Measurements from ENCODE around the gene CD79B. TPM values are rescaled to one million over a fixed set of nuclear protein-coding genes. Genes with fewer than 3 reads are reported as not detected.

Gene CD79B
- total RNA-seq, 1 donor from 2014 or later = not detected

DNA sequence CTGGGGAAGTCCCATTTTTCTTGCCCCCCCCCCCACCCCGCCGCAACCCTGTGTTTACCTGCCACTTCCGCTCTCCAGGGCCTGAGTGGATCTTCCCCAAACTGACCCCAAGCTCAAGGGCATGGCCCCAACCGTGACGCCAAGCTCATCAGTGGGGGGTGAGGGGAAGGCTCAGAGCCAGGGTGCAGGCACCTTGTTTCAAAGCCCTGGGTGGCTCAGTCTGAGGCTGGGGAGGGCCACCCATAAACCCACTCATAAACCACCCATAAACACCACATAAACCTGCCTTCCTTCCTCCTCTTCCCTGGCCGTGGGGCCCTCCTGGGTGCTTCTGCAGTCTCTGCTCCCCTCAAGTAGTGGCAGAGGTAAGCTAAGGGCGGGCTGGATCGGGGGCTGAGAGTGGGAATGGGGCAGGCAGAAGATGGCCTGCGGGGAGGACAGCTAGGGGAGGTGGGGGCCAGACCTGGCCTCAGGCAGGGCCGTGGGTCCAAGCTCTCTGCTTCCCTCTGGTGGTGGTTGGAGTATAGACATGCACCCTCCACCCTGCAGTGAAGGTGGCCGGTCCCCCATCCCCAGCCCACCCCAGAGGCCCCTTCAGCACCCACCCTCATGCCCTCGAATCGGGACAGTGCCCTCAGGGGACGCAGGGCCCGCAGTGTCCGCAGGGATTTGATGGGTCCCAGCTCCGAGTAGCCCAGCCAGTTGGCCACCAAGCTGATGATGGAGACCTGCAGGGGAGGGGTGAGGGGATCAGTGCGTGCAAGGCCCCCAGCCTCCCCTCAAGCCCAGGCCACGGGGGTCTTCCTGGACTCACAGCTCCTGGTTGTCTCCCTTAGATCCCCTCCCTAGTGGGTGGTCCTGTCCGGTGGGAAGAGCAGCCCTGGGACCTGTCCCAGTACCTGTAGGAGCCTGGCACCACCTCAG, 14.6 kb upstream of the CD79B start:
- Histone ChIP-seq H3K27ac (no peak overlapping the region), H3K27me3 (no peaks in the 10 kb centered on the region), H3K4me1 (no peaks in the 10 kb centered on the region), H3K4me3 (no peak overlapping the region), H3K4me2 (no peak overlapping the region), H3K9me3 (ENCODE audit: low read depth) (no peaks in the 10 kb centered on the region), H3K9ac (no peak overlapping the region), H3F3A (ENCODE audit: low read depth) (no peaks in the 10 kb centered on the region), H3K36me3 (no peaks in the 10 kb centered on the region), H3K79me2 (ENCODE audit: low read depth) (no peaks in the 10 kb centered on the region), H2AFZ (replicated peaks) (peak overlapping the region; percentile 81), H4K20me1 (ENCODE audit: low read depth) (no peaks in the 10 kb centered on the region)
- Mint-ChIP-seq H3K27ac (no peak overlapping the region), H3K9me3 (no peaks in the 10 kb centered on the region), H3K4me1 (peaks cover 12% of the 10 kb centered on the region), H3K36me3 (no peaks in the 10 kb centered on the region), H3K4me3 (no peak overlapping the region), H3K27me3 (ENCODE audit: insufficient read depth, low read depth) (peaks cover 3% of the 10 kb centered on the region)
- peak; percentile 78 for DNase-seq (ENCODE audit: low spot score)
- no peak for TF ChIP-seq EZH2phosphoT487 (IDR thresholded peaks at IDR 0.05)
- TF ChIP-seq, protein P1, sequence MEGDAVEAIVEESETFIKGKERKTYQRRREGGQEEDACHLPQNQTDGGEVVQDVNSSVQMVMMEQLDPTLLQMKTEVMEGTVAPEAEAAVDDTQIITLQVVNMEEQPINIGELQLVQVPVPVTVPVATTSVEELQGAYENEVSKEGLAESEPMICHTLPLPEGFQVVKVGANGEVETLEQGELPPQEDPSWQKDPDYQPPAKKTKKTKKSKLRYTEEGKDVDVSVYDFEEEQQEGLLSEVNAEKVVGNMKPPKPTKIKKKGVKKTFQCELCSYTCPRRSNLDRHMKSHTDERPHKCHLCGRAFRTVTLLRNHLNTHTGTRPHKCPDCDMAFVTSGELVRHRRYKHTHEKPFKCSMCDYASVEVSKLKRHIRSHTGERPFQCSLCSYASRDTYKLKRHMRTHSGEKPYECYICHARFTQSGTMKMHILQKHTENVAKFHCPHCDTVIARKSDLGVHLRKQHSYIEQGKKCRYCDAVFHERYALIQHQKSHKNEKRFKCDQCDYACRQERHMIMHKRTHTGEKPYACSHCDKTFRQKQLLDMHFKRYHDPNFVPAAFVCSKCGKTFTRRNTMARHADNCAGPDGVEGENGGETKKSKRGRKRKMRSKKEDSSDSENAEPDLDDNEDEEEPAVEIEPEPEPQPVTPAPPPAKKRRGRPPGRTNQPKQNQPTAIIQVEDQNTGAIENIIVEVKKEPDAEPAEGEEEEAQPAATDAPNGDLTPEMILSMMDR (IDR thresholded peaks at IDR 0.05) = peak; percentile 71

DNA sequence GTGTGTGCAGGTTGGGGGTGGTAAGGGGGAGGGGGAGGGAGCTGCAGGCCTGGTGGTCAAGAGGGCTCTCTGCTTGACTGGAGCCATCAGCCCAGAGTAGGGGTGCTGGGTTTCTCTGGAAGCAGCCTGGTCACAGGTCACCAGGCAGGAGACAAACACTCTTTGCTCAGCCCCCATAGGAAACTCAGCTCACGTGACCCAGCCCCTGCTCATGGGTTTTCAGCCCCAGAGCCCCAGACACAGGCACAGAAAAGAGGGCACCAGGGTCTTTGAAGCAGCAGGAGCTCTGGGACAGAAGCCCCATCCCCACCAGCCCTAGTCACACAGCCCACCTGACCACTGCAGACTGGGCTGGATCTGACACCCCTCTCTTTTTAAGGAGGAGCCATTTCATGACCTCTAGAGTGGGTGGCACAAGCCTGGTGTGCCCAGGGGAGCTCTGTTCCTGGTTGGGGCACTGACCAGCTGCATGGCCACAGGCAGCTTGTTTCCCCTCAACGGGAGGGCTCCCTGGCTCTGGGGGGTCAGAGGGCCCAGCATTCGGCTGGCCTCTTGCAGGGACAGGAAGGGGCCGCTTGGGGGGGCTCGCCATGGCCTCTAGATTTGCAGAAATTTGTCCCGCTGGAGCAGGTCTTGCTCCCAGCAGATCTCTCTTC, 13.8 kb upstream of the CD79B start:
- no peak overlapping the region for H3K27ac Mint-ChIP-seq
- H3K27me3 ChIP-seq = no peaks in the 10 kb centered on the region

DNA sequence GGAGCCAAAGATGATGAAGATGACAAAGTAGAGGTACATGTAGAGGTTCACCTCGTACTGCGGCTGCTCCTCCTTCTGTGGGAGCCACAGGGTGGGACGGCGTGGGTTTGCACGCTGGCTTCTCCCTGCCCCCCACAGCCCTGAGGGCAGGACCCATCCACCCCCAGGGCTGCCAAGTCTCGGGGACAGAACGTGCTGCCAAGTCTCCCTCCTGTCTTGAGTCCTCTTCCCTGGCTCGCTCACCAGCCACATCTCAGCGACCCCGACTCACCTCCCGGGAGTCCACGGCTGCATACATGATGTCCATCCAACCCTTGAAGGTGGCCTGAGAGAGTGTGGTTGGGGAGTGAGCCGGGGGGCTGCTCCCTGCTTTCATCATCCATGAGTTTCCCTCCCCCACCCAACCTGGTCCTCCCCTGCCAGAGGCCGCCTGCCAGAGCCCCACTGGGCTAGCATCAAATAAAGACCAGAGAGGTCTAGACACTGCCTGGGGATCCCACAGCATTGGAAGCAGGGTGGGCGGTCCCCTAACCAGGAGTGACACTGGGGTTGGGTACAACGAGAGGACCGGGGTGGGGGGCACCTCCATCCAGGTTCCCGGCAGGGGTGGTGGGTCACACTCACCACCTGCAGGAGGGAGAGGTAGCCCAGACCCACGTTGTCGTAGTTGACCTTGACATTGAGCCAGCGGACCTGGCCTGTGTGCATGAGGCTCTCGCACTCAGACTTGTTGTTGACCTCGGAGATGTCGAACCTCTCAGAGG, 12.8 kb upstream of the CD79B start:
- H3K79me2 ChIP-seq (ENCODE audit: low read depth) = no peaks in the 10 kb centered on the region
- TF ChIP-seq EZH2phosphoT487 (IDR thresholded peaks at IDR 0.05) = no peak
- TF ChIP-seq, protein P1 (IDR thresholded peaks at IDR 0.05) = no peak
- no peak for TF ChIP-seq EZH2 (IDR thresholded peaks at IDR 0.05)
- H3K27me3 ChIP-seq = no peaks in the 10 kb centered on the region
- no peak overlapping the region for H3K4me2 ChIP-seq
- DNase-seq (ENCODE audit: low spot score) = no peak
- H3K9me3 ChIP-seq (ENCODE audit: low read depth) = no peaks in the 10 kb centered on the region
- H3K4me3 Mint-ChIP-seq = no peak overlapping the region
- H3K9me3 Mint-ChIP-seq = no peaks in the 10 kb centered on the region
- no peaks in the 10 kb centered on the region for H3F3A ChIP-seq (ENCODE audit: low read depth)
- H3K4me3 ChIP-seq = no peak overlapping the region
- no peak overlapping the region for H3K27ac Mint-ChIP-seq
- H3K9ac ChIP-seq = no peak overlapping the region
- H3K36me3 Mint-ChIP-seq = no peaks in the 10 kb centered on the region
- no peak overlapping the region for H3K27ac ChIP-seq
- no peak overlapping the region for H2AFZ ChIP-seq (replicated peaks)
- no peaks in the 10 kb centered on the region for H4K20me1 ChIP-seq (ENCODE audit: low read depth)
- peaks cover 7% of the 10 kb centered on the region for H3K4me1 Mint-ChIP-seq
- peaks cover 3% of the 10 kb centered on the region for H3K27me3 Mint-ChIP-seq (ENCODE audit: insufficient read depth, low read depth)
- H3K4me1 ChIP-seq = no peaks in the 10 kb centered on the region
- H3K36me3 ChIP-seq = no peaks in the 10 kb centered on the region

More for the DNA sequence above, 13.8 kb upstream of the CD79B start:
- no peak overlapping the region for H3K4me2 ChIP-seq
- Mint-ChIP-seq H3K4me3 (no peak overlapping the region), H3K9me3 (no peaks in the 10 kb centered on the region), H3K27me3 (ENCODE audit: insufficient read depth, low read depth) (peaks cover 3% of the 10 kb centered on the region), H3K36me3 (no peaks in the 10 kb centered on the region), H3K4me1 (peaks cover 9% of the 10 kb centered on the region)
- H4K20me1 ChIP-seq (ENCODE audit: low read depth) = no peaks in the 10 kb centered on the region
- H3K79me2 ChIP-seq (ENCODE audit: low read depth) = no peaks in the 10 kb centered on the region
- no peak overlapping the region for H3K4me3 ChIP-seq
- H3K27ac ChIP-seq = no peak overlapping the region
- no peaks in the 10 kb centered on the region for H3F3A ChIP-seq (ENCODE audit: low read depth)
- H3K4me1 ChIP-seq = no peaks in the 10 kb centered on the region
- TF ChIP-seq EZH2 (IDR thresholded peaks at IDR 0.05) (no peak), EZH2phosphoT487 (IDR thresholded peaks at IDR 0.05) (no peak)
- TF ChIP-seq, protein P1 (IDR thresholded peaks at IDR 0.05) = no peak
- H3K9ac ChIP-seq = no peak overlapping the region
- no peaks in the 10 kb centered on the region for H3K36me3 ChIP-seq
- H2AFZ ChIP-seq (replicated peaks) = no peak overlapping the region
- no peaks in the 10 kb centered on the region for H3K9me3 ChIP-seq (ENCODE audit: low read depth)
- no peak for DNase-seq (ENCODE audit: low spot score)

All from neural progenitor cell (in vitro differentiated cells).